ENCODE results near the gene FNDC3B. TPM values are rescaled to one million over a fixed set of nuclear protein-coding genes. Genes with fewer than 3 reads are reported as not detected.

Gene FNDC3B
- polyA plus RNA-seq, 2 of the 4 experiments (the other 2 are of a cell fraction), result 29.5 to 33.6 TPM

DNA sequence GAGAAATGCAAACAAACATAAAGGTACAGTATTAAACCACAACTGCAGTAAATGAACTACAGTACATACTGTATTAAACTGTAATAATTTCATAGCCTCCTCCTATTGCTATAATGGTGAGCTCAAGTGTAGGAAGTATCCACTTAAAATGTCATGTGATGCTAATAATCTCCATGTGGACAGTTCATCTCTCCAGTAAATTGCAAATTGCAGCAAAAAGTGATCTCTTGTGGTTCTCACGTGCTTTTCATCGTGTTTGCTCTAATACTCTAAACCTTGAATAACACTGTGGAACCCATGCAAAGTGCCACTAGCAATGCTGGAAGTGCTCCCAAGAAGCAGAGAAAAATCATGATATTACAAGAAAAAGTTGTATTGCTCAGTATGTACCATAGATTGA is 9.2 kb upstream of the FNDC3B start:
- Histone ChIP-seq H3K27ac (no peak overlapping the region), H3K9me3 (peaks cover 6% of the 10 kb centered on the region; the same call in 2 of the 3 replicates), H3K4me3 (no peak overlapping the region), H3K4me1 (0 out of 3 replicates have a peak, but pooled peaks cover 7% of the 10 kb centered on the region), H3K4me2 (no peak overlapping the region)
- POLR2A ChIA-PET, result no interaction called here
- CTCF ChIA-PET, result interaction anchor here (1.1 kb wide), 1 partner anchor 12 kb away, joined by 3 read pairs; no protein-coding TSS in a partner anchor
- FAIRE-seq (no peak), DNase-seq (ENCODE audit: low read depth in 1 of 2, low spot score in 1 of 2) (no peak), ATAC-seq (no peak)
- 98% methylated on average over 2 of the region's 2 CpGs for WGBS (ENCODE audit: missing lambda C conversion rate)
- TF ChIP-seq MAZ (IDR thresholded peaks at IDR 0.05; ENCODE audit: borderline replicate concordance, low read depth, low read length) (no peak), RNF2 (IDR thresholded peaks at IDR 0.05; ENCODE audit: borderline replicate concordance, low read depth) (no peak), POLR2A (IDR thresholded peaks at IDR 0.05; ENCODE audit: low read length) (no peak), NFE2L2 (conservative IDR thresholded peaks at IDR 0.05; ENCODE audit: low read length) (no peak), BHLHE40 (IDR thresholded peaks at IDR 0.05; ENCODE audit: low read depth, low read length) (no peak), TP53 (CRISPR knock-in tag; IDR thresholded peaks at IDR 0.05) (no peak), NR3C1 (IDR thresholded peaks at IDR 0.05) (no peak), CHD2 (IDR thresholded peaks at IDR 0.05; ENCODE audit: low read length, partially characterized antibody) (no peak), RFX5 (IDR thresholded peaks at IDR 0.05) (no peak), RCOR1 (IDR thresholded peaks at IDR 0.05; ENCODE audit: low read depth, low read length) (no peak), RAD21 (conservative IDR thresholded peaks at IDR 0.05 in 1 of 2, IDR thresholded peaks at IDR 0.05 in 1 of 2) (no peak), ZNF302 (CRISPR knock-in tag; IDR thresholded peaks at IDR 0.05) (no peak), CEBPB (IDR thresholded peaks at IDR 0.05) (no peak)
- TF ChIP-seq, protein P1, sequence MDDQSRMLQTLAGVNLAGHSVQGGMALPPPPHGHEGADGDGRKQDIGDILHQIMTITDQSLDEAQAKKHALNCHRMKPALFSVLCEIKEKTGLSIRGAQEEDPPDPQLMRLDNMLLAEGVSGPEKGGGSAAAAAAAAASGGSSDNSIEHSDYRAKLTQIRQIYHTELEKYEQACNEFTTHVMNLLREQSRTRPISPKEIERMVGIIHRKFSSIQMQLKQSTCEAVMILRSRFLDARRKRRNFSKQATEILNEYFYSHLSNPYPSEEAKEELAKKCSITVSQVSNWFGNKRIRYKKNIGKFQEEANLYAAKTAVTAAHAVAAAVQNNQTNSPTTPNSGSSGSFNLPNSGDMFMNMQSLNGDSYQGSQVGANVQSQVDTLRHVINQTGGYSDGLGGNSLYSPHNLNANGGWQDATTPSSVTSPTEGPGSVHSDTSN (IDR thresholded peaks at IDR 0.05), result no peak
- TF ChIP-seq, protein P2, sequence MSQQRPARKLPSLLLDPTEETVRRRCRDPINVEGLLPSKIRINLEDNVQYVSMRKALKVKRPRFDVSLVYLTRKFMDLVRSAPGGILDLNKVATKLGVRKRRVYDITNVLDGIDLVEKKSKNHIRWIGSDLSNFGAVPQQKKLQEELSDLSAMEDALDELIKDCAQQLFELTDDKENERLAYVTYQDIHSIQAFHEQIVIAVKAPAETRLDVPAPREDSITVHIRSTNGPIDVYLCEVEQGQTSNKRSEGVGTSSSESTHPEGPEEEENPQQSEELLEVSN (IDR thresholded peaks at IDR 0.05; ENCODE audit: borderline replicate concordance, low read depth), result no peak
- TF ChIP-seq, protein P3, sequence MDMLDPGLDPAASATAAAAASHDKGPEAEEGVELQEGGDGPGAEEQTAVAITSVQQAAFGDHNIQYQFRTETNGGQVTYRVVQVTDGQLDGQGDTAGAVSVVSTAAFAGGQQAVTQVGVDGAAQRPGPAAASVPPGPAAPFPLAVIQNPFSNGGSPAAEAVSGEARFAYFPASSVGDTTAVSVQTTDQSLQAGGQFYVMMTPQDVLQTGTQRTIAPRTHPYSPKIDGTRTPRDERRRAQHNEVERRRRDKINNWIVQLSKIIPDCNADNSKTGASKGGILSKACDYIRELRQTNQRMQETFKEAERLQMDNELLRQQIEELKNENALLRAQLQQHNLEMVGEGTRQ (IDR thresholded peaks at IDR 0.05), result no peak
- TF ChIP-seq, protein P4, sequence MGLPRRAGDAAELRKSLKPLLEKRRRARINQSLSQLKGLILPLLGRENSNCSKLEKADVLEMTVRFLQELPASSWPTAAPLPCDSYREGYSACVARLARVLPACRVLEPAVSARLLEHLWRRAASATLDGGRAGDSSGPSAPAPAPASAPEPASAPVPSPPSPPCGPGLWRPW (IDR thresholded peaks at IDR 0.05), result no peak
- TF ChIP-seq, protein P5, sequence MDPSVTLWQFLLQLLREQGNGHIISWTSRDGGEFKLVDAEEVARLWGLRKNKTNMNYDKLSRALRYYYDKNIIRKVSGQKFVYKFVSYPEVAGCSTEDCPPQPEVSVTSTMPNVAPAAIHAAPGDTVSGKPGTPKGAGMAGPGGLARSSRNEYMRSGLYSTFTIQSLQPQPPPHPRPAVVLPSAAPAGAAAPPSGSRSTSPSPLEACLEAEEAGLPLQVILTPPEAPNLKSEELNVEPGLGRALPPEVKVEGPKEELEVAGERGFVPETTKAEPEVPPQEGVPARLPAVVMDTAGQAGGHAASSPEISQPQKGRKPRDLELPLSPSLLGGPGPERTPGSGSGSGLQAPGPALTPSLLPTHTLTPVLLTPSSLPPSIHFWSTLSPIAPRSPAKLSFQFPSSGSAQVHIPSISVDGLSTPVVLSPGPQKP (IDR thresholded peaks at IDR 0.05; ENCODE audit: low read depth, low read length), result no peak
- TF ChIP-seq, protein P6, sequence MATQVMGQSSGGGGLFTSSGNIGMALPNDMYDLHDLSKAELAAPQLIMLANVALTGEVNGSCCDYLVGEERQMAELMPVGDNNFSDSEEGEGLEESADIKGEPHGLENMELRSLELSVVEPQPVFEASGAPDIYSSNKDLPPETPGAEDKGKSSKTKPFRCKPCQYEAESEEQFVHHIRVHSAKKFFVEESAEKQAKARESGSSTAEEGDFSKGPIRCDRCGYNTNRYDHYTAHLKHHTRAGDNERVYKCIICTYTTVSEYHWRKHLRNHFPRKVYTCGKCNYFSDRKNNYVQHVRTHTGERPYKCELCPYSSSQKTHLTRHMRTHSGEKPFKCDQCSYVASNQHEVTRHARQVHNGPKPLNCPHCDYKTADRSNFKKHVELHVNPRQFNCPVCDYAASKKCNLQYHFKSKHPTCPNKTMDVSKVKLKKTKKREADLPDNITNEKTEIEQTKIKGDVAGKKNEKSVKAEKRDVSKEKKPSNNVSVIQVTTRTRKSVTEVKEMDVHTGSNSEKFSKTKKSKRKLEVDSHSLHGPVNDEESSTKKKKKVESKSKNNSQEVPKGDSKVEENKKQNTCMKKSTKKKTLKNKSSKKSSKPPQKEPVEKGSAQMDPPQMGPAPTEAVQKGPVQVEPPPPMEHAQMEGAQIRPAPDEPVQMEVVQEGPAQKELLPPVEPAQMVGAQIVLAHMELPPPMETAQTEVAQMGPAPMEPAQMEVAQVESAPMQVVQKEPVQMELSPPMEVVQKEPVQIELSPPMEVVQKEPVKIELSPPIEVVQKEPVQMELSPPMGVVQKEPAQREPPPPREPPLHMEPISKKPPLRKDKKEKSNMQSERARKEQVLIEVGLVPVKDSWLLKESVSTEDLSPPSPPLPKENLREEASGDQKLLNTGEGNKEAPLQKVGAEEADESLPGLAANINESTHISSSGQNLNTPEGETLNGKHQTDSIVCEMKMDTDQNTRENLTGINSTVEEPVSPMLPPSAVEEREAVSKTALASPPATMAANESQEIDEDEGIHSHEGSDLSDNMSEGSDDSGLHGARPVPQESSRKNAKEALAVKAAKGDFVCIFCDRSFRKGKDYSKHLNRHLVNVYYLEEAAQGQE (IDR thresholded peaks at IDR 0.05), result no peak

DNA sequence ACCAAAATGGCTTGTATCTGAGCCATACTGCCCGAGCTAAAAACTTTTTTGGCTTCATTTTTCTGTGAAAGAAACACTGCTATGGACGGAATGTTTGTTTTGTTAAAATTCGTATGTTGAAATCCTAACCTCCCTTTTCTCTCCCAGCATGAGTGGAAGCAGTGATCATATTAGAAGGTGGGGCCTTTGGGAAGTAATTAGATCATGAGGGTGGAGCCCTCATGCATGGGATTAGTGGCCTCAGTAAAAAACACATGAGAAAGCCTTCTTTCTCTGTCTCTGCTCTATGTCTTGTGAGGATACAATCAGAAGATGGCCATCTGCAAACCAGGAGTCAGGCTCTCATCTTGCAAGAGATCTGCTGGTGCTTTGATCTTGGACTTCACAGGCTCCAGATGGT is 7.4 kb upstream of the FNDC3B start:
- peak overlapping the region in 1 of 2 experiments; percentile 43; a peak in 1 of 6 replicates for H3K27ac ChIP-seq
- no peak for FAIRE-seq
- no peak overlapping the region for H3K4me3 ChIP-seq
- no peak for DNase-seq (ENCODE audit: low read depth in 1 of 2, low spot score in 1 of 2)
- ChIA-PET POLR2A (no interaction called here), CTCF (no interaction called here)
- H3K4me1 ChIP-seq, result peaks cover 8% of the 10 kb centered on the region; the same call in 1 of the 3 replicates
- WGBS (ENCODE audit: missing lambda C conversion rate), result 69% methylated on average over 3 of the region's 3 CpGs
- no peak overlapping the region for H3K4me2 ChIP-seq
- ATAC-seq, result no peak
- H3K9me3 ChIP-seq, result peaks cover 6% of the 10 kb centered on the region; the same call in 2 of the 3 replicates
- no peak for TF ChIP-seq PHF8 (IDR thresholded peaks at IDR 0.05; ENCODE audit: borderline replicate concordance, low read depth)
- no peak for TF ChIP-seq HOXB5 (CRISPR knock-in tag; IDR thresholded peaks at IDR 0.05)
- TF ChIP-seq NFE2L2 (conservative IDR thresholded peaks at IDR 0.05; ENCODE audit: low read length), result no peak
- no peak for TF ChIP-seq CBX2 (IDR thresholded peaks at IDR 0.05; ENCODE audit: borderline replicate concordance, low read depth)
- TF ChIP-seq HOXA7 (CRISPR knock-in tag; IDR thresholded peaks at IDR 0.05), result no peak
- TF ChIP-seq, protein P7, sequence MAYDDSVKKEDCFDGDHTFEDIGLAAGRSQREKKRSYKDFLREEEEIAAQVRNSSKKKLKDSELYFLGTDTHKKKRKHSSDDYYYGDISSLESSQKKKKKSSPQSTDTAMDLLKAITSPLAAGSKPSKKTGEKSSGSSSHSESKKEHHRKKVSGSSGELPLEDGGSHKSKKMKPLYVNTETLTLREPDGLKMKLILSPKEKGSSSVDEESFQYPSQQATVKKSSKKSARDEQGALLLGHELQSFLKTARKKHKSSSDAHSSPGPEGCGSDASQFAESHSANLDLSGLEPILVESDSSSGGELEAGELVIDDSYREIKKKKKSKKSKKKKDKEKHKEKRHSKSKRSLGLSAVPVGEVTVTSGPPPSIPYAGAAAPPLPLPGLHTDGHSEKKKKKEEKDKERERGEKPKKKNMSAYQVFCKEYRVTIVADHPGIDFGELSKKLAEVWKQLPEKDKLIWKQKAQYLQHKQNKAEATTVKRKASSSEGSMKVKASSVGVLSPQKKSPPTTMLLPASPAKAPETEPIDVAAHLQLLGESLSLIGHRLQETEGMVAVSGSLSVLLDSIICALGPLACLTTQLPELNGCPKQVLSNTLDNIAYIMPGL (CRISPR knock-in tag; IDR thresholded peaks at IDR 0.05; ENCODE audit: borderline replicate concordance), result no peak
- no peak for TF ChIP-seq HDAC2 (IDR thresholded peaks at IDR 0.05)
- TF ChIP-seq EP300 (IDR thresholded peaks at IDR 0.05), result no peak
- TF ChIP-seq KDM5A (IDR thresholded peaks at IDR 0.05), result no peak
- no peak for TF ChIP-seq EHMT2 (IDR thresholded peaks at IDR 0.05; ENCODE audit: low read depth)
- TF ChIP-seq TFCP2L1 (CRISPR knock-in tag; IDR thresholded peaks at IDR 0.05), result no peak
- no peak for TF ChIP-seq MAFK (IDR thresholded peaks at IDR 0.05; ENCODE audit: partially characterized antibody)

All from A549 (cell line).